ENCODE data around the gene TECPR1. TPM values are rescaled to one million over a fixed set of nuclear protein-coding genes. Genes with fewer than 3 reads are reported as not detected.

Gene TECPR1
- total RNA-seq, 4 donors from 2014 or later, result 16.1 to 32.4 (median 22.5) TPM

DNA sequence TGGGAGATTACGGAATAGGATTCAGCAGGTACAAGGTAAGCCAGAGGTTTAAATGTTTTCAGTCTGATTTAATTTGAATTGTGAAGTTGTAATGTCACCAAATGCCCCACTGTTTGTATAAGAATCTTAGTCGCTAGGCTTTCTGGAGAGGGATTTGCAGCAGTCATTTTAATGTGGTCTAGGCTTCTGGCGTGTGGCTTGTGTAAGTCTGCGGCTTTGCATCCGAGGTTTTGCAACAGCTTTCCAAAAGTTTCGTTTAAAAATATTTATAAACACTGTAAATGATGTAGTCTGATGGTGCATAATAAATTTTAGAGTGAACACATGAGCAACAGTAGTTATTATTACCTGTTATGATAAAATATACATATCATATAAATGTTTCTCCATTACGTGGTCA is 66.9 kb downstream of the TECPR1 start:
- no peak for TF ChIP-seq POLR2AphosphoS5 (IDR thresholded peaks at IDR 0.05)
- TF ChIP-seq POLR2A (IDR thresholded peaks at IDR 0.05; ENCODE audit: low read depth), result no peak
- no peak for TF ChIP-seq CTCF (IDR thresholded peaks at IDR 0.05)
- no peak for TF ChIP-seq EP300 (IDR thresholded peaks at IDR 0.05)
- no peaks in the 10 kb centered on the region for H3K27me3 ChIP-seq
- peaks cover 0 to 13% (median 3%) of the 10 kb centered on the region in 4 donors for H3K4me1 ChIP-seq
- intact Hi-C loops (cut with DNase I), result no loop called here
- H3K9me3 ChIP-seq, result no peaks in the 10 kb centered on the region
- no peak overlapping the region for H3K27ac ChIP-seq (replicated peaks in 1 of 4)
- peaks cover 0 to 26% (median 8%) of the 10 kb centered on the region in 4 donors for H3K36me3 ChIP-seq
- no peak for DNase-seq (ENCODE audit: extremely low spot score)
- WGBS, result 93% methylated on average over 7 of the region's 7 CpGs
- H3K4me3 ChIP-seq, result no peak overlapping the region

GRCh38 chr7:98180751-98181150 is 71.3 kb downstream of the TECPR1 start:
- no peak overlapping the region for H3K4me3 ChIP-seq
- H3K27me3 ChIP-seq, result no peaks in the 10 kb centered on the region
- peaks cover 0 to 31% (median 2%) of the 10 kb centered on the region in 4 donors for H3K36me3 ChIP-seq
- H3K27ac ChIP-seq (replicated peaks in 1 of 4), result no peak overlapping the region
- H3K4me1 ChIP-seq, result peaks cover 0 to 14% (median 0%) of the 10 kb centered on the region in 4 donors
- no peaks in the 10 kb centered on the region for H3K9me3 ChIP-seq
- TF ChIP-seq EP300 (IDR thresholded peaks at IDR 0.05) (no peak), POLR2A (IDR thresholded peaks at IDR 0.05; ENCODE audit: low read depth) (no peak), CTCF (IDR thresholded peaks at IDR 0.05) (no peak), POLR2AphosphoS5 (IDR thresholded peaks at IDR 0.05) (no peak)
- intact Hi-C loops (cut with DNase I), result no loop called here
- no peak for DNase-seq (ENCODE audit: extremely low spot score)
- WGBS, result 90% methylated on average over 8 of the region's 8 CpGs

GRCh38 chr7:98178762-98179490 is 73.1 kb downstream of the TECPR1 start:
- H3K27ac ChIP-seq (replicated peaks in 1 of 4), result no peak overlapping the region
- H3K36me3 ChIP-seq, result peaks cover 5 to 46% (median 13%) of the 10 kb centered on the region in 4 donors
- TF ChIP-seq POLR2AphosphoS5 (IDR thresholded peaks at IDR 0.05) (no peak), CTCF (IDR thresholded peaks at IDR 0.05) (no peak), POLR2A (IDR thresholded peaks at IDR 0.05; ENCODE audit: low read depth) (no peak), EP300 (IDR thresholded peaks at IDR 0.05) (no peak)
- H3K27me3 ChIP-seq, result no peaks in the 10 kb centered on the region
- intact Hi-C loops (cut with DNase I), result no loop called here
- 92% methylated on average over 9 of the region's 10 CpGs for WGBS
- no peaks in the 10 kb centered on the region for H3K9me3 ChIP-seq
- H3K4me1 ChIP-seq, result peaks cover 0 to 19% (median 0%) of the 10 kb centered on the region in 4 donors
- DNase-seq (ENCODE audit: extremely low spot score), result no peak
- no peak overlapping the region for H3K4me3 ChIP-seq

DNA sequence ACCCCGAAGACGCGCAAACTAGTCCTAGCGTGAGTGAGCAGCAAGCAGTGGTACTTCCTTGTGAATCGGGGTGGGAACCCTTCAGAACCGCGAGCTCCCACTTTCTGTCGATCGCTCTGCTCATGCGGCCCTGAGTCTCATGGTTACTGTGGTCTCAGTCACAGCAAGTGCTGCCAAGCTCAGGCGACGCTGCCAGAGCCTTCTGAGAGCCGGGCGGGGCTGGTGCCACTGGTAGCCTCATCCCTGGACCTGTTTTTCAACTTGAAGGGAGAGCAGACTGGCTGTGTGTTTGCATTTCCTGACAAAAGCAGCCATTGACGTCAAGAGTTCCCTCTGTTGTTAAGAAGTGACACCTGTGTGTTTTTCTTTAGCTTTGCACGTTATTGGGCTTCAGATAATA is 73.7 kb downstream of the TECPR1 start:
- peaks cover 5 to 46% (median 13%) of the 10 kb centered on the region in 4 donors for H3K36me3 ChIP-seq

More for the DNA sequence above, 73.7 kb downstream of the TECPR1 start:
- Histone ChIP-seq H3K27me3 (no peaks in the 10 kb centered on the region), H3K4me3 (no peak overlapping the region), H3K9me3 (no peaks in the 10 kb centered on the region), H3K27ac (replicated peaks in 1 of 4) (no peak overlapping the region), H3K4me1 (peaks cover 0 to 19% (median 0%) of the 10 kb centered on the region in 4 donors)
- TF ChIP-seq POLR2A (IDR thresholded peaks at IDR 0.05; ENCODE audit: low read depth), result no peak
- TF ChIP-seq POLR2AphosphoS5 (IDR thresholded peaks at IDR 0.05), result no peak
- no peak for TF ChIP-seq CTCF (IDR thresholded peaks at IDR 0.05)
- TF ChIP-seq EP300 (IDR thresholded peaks at IDR 0.05), result no peak
- 80% methylated on average over 9 of the region's 16 CpGs for WGBS
- intact Hi-C loops (cut with DNase I), result no loop called here
- no peak for DNase-seq (ENCODE audit: extremely low spot score)
